Fibroblast of skin of right biceps (primary cell): ENCODE measurements around the gene CELF2.

Experiments used
- DNase-seq: peaks from one replicate; pipeline ENCODE4 v3.0.0-alpha.2; 2013

Gene CELF2

GRCh38 chr10:11161096-11161495 lies 143.4 kb downstream of the CELF2 start:
- no peak for DNase-seq

DNA sequence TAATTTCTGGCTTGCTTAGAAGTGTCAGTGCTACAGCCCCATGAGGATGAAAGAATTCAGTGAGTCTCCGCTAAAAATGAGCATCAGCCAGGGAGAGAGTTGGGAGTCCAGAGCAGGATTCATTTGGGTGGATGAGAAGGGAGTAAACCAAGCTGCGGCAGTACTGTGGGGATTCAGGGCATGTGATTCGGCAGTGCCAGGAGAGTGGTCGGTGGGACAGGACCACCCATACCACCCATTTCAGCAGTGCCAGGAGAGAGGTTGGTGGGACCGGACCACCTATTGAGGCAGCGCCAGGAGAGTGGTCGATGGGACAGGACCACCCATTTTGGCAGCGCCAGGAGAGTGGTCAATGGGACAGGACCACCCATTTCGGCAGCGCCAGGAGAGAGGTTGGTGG lies 144.2 kb downstream of the CELF2 start:
- DNase-seq, result no peak

GRCh38 chr10:11162828-11163599 lies 145.3 kb downstream of the CELF2 start:
- DNase-seq, result peak; percentile 28

DNA sequence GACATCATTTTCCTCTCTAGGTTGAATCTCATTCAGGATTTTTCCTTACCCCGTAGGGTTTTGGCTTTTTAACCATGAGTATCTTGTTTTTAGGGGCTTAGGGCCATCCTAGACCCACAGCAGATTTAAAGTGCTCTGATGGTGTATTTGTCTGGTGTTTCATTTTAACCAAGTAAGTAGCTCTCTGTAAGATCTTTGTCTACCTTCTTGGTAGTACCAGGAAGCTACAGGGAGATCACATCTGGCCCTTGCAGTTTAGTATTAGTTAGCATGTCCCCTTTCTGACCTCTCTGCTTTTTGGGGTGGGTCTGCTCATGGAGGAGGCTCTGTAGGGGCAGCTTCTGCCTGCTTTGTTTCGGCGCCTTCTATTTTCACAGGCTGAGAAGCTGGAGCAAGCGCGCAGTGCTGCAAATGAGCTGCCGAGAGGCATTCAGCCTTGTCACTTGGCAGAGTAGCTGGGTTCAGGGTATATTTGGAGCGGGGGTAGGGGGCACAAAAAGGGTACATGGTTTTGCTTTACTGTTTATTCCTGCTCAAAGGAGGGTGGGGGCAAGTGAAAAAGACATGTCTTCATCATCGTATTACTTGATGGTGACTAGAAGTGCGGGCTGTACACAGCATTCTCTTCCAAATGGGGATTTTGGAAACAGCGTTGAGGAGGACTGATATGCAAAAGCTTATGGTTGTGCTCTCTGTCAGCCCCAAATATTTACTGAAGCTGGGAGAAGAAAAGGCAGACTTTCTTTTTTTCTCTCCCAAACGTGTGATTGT lies 146.3 kb downstream of the CELF2 start:
- DNase-seq, result no peak

- DNase-seq, result no peak
Measured at GRCh38 chr10:11164551-11164802, 146.8 kb downstream of the CELF2 start.

- peak; percentile 94 for DNase-seq
Measured at GRCh38 chr10:11164803-11165590, 147.3 kb downstream of the CELF2 start.

DNA sequence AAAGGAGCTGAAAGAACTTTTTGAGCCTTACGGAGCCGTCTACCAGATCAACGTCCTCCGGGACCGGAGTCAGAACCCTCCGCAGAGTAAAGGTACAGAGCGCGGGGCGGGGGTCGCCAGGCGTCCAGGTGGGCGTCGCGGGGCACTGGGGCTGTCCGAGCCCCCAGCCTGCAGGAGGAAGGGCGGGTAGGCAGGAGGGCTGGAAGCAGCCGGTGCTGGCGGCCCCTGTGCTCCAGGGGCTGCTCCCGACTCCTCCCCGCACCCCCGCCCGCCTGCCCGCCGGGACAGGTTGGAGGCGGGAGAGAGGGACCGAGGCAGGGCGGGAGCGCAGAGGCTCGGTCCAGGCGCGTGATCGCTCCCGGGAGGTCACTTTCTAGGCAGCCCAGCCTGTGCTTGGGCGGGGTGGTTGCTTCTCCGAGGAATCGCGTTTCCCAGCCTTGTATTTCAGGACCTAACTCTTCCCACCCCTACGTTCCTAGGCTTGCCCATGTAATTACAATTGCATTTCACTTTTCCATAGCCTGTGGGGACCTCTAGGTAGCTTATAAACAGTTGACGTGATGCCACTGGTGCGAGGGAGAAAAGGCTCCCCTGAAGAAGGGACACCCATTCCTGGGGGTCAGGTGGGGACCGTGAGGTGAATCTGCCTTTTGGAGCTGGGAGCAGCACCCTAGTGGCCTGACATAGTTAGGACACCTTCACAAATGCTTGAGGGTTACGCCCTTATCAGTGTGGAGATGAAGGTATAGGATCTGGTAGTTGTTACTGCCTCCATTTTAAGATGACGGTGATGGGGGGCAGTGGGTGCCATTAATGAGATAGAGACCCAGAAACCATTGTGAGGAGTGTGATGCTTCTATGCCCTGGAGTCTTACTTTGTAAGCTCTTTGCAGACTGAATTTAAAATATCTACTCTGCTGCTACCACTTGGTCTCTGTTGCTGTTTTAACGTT lies 148.2 kb downstream of the CELF2 start:
- peak; percentile 28 for DNase-seq

- no peak for DNase-seq
Measured at GRCh38 chr10:11166550-11166949, 148.9 kb downstream of the CELF2 start.

DNA sequence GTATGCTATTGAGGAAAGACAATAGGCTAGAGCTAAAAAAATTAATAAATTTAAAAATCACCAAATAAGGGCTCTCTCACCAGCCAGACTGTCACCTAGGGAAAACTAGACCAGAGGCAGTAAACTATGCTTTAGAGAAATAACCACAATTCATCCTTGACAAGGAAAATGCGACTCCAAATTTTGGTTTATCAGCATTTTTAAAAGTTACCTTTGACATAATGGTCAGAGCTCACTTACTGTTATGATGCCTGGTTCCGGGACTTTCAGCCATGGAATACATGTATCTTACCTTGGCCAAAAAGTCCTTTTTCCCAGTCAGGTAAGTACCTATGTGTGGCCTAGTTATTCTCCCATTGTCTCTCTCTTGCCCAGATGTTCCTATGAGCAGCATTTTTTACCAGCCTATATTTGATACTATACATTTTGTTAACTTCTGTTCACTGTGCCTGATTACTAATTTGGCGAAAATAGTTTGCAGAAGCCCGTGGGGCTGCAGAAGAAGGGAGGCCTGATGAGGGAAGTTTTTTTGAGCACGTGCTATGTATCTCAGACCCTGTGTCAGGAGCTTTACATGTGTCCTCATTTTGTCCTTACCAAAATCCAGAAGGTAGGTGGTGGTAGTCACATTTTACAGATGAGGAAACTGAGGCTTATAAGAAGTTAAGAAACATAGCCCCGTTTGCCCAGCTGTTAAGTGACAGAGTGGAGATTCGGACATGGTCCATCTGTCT lies 149.7 kb downstream of the CELF2 start:
- no peak for DNase-seq

GRCh38 chr10:11168423-11169090 lies 150.9 kb downstream of the CELF2 start:
- DNase-seq, result no peak

GRCh38 chr10:11169976-11170375 lies 152.3 kb downstream of the CELF2 start:
- DNase-seq, result no peak

DNA sequence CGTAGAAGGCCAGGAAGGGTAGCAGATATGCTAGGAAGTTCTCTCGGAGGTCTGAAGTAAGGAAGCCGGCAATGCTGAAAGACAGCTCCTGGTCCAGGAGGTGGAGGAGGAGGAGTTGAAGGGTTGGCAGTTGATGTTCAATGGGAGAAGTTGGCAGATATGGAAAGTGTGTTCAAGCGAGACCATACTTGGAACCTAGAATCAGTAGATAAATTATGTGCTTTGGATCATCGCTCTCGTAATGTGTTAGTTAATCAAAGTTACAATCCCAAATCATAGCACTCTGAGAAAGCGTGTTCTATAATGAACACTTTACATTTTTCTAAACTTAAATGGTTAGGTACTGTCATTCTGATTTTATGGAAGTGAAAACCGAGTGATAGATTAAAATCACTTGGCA lies 152.9 kb downstream of the CELF2 start:
- no peak for DNase-seq

DNA sequence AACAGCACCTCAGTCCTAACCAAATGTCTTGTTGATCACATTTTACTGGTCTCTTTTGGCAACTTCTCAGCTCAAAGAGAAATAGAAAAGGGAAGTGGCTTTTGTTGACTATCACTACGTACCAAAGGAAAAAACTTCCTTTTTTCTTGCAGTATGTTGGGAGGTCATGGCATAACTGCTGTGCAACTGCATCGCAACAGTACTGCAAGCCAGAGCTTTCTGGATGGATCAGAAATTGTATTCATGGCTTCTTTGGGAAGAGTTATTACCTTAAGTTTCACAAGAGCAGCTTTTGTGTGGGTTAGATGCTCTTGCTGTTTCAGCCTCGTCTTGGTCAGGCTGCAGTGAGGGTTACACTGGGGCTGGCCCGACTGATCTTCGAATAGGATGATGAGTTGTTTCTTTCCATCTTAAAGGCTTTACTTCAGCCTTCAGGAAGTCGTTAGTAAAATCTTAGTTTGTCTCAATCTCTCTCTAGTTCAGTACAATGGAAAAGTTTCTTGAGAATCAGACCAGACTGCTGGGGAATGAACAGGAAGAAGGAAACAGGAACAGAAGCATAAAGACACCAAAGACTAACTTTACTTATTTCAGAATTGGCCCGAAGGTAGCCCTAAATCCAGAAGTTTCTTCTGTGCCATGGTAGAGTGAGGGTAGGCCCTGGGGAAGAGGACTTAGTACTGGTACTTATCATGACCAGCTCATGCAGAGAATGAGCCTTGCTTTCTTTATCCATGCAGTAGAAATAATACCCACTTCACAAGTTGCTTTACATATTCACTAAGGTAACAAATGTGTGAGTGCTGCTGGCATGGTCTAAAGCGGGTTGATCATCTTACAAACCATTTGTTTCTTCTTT lies 153.6 kb downstream of the CELF2 start:
- DNase-seq, result no peak

- DNase-seq, result no peak
Measured at GRCh38 chr10:11173042-11173441, 155.4 kb downstream of the CELF2 start.

- no peak for DNase-seq
Measured at GRCh38 chr10:11175823-11176243, 158.2 kb downstream of the CELF2 start.

- DNase-seq, result no peak
Measured at GRCh38 chr10:11176746-11177145, 159.1 kb downstream of the CELF2 start.

- DNase-seq, result peak; percentile 33
Measured at GRCh38 chr10:11177381-11177780, 159.7 kb downstream of the CELF2 start.

- DNase-seq, result no peak
Measured at GRCh38 chr10:11177926-11178471, 160.3 kb downstream of the CELF2 start.

DNA sequence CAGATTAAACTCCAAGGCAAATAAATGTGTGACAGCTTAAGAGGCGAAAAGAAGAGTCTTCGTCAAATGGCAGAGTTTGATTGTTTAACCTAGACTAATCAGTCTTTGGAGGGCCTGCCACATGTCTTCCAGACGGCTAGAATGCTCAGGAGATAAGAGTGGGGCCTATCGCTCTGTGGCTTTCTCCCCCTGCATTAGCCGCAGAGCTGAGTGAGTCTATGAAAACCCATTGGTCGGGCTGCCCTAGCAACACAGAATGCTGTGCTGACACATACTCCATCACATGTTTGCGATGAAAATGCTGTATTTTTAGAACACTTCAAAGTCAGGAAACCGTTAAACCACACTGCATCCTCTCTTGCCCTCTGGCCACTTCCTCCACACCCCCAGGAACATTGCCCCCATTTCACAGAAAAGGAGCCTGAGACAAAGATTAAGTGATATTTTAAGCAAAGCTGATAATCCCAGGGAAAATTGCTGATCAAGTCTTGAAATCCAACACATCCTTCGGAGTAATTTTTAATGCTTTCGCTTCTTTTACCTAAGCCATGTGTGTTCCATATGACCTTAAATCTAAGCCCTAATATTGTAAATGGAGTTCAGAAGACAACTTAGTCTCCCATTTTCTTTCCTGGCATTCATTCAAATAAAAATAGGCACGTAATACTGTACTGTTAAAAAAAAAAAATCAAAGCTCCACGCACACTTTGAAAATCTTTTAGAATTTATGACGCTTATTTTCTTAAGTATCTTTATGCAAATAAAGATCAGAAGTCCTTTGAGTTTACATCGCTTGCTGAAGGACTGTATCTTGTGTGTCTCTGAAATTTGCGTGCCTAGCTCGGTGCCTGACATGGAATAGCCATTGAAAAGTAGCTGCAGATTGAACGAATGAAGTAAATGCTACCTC lies 161.2 kb downstream of the CELF2 start:
- DNase-seq, result peak; percentile 91
